NT2/D1 (cell line): ENCODE results near the gene ARHGEF33.

Source experiments
- YY1 ChIP-seq: IDR thresholded peaks from 2 replicates; pipeline ENCODE4 v1.6.1; 2011; ENCODE audit not compliant: insufficient read length, insufficient read depth
- ZNF274 ChIP-seq: IDR thresholded peaks from 2 replicates; pipeline ENCODE4 v1.6.1; 2011; ENCODE audit warnings: mild to moderate bottlenecking, low read depth, low read length

GRCh38 chr2:38981670-38982357, 92.1 kb downstream of the ARHGEF33 start:
- TF ChIP-seq YY1: no peak
- no peak for TF ChIP-seq ZNF274
